ENCODE data around the gene NMS.

NMS gene

DNA sequence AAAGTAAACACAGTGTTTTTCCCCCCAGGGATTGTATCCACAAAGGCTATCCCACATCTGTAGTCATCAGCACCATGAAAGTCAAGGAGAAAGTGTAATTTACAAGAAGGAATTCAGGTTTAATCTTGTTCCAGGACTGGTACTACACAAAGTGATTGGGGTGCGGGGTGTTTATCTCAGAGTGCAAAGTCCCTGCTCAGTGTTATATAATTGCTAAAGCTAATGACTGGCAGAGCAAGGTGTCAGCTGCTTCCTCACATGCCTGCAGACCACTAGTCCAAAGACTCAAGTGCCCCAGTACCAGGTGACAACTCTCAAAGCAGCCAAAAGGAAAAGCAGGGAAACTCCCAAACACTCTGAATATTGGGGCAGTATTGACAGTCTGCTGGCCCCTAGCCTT is 52.1 kb downstream of the NMS start:
- no peak for ATAC-seq
- TF ChIP-seq CSDC2 (CRISPR knock-in tag; IDR thresholded peaks at IDR 0.05) (no peak), ZFP30 (CRISPR knock-in tag; IDR thresholded peaks at IDR 0.05) (no peak), TSHZ2 (CRISPR knock-in tag; IDR thresholded peaks at IDR 0.05) (no peak), ZNF8 (CRISPR knock-in tag; IDR thresholded peaks at IDR 0.05) (no peak), RARB (CRISPR knock-in tag; IDR thresholded peaks at IDR 0.05) (no peak), BACH2 (CRISPR knock-in tag; IDR thresholded peaks at IDR 0.05; ENCODE audit: borderline replicate concordance) (no peak), TOX (CRISPR knock-in tag; IDR thresholded peaks at IDR 0.05; ENCODE audit: borderline replicate concordance) (no peak), ZFP3 (CRISPR knock-in tag; IDR thresholded peaks at IDR 0.05) (no peak), OSR1 (CRISPR knock-in tag; IDR thresholded peaks at IDR 0.05) (no peak), GLIS3 (CRISPR knock-in tag; IDR thresholded peaks at IDR 0.05) (no peak)
- TF ChIP-seq, protein P1, sequence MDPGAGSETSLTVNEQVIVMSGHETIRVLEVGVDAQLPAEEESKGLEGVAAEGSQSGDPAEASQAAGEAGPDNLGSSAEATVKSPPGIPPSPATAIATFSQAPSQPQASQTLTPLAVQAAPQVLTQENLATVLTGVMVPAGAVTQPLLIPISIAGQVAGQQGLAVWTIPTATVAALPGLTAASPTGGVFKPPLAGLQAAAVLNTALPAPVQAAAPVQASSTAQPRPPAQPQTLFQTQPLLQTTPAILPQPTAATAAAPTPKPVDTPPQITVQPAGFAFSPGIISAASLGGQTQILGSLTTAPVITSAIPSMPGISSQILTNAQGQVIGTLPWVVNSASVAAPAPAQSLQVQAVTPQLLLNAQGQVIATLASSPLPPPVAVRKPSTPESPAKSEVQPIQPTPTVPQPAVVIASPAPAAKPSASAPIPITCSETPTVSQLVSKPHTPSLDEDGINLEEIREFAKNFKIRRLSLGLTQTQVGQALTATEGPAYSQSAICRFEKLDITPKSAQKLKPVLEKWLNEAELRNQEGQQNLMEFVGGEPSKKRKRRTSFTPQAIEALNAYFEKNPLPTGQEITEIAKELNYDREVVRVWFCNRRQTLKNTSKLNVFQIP (CRISPR knock-in tag; IDR thresholded peaks at IDR 0.05; ENCODE audit: borderline replicate concordance, low read depth): no peak
- TF ChIP-seq, protein P2, sequence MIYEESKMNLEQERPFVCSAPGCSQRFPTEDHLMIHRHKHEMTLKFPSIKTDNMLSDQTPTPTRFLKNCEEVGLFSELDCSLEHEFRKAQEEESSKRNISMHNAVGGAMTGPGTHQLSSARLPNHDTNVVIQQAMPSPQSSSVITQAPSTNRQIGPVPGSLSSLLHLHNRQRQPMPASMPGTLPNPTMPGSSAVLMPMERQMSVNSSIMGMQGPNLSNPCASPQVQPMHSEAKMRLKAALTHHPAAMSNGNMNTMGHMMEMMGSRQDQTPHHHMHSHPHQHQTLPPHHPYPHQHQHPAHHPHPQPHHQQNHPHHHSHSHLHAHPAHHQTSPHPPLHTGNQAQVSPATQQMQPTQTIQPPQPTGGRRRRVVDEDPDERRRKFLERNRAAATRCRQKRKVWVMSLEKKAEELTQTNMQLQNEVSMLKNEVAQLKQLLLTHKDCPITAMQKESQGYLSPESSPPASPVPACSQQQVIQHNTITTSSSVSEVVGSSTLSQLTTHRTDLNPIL (CRISPR knock-in tag; IDR thresholded peaks at IDR 0.05; ENCODE audit: low read depth): no peak
- TF ChIP-seq, protein P3, sequence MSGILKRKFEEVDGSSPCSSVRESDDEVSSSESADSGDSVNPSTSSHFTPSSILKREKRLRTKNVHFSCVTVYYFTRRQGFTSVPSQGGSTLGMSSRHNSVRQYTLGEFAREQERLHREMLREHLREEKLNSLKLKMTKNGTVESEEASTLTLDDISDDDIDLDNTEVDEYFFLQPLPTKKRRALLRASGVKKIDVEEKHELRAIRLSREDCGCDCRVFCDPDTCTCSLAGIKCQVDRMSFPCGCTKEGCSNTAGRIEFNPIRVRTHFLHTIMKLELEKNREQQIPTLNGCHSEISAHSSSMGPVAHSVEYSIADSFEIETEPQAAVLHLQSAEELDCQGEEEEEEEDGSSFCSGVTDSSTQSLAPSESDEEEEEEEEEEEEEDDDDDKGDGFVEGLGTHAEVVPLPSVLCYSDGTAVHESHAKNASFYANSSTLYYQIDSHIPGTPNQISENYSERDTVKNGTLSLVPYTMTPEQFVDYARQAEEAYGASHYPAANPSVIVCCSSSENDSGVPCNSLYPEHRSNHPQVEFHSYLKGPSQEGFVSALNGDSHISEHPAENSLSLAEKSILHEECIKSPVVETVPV (CRISPR knock-in tag; IDR thresholded peaks at IDR 0.05): no peak

GRCh38 chr2:100524331-100524730 is 54.0 kb downstream of the NMS start:
- TF ChIP-seq CSDC2 (CRISPR knock-in tag; IDR thresholded peaks at IDR 0.05): no peak
- TF ChIP-seq ZC3H10 (CRISPR knock-in tag; IDR thresholded peaks at IDR 0.05): no peak
- TF ChIP-seq, protein P1 (CRISPR knock-in tag; IDR thresholded peaks at IDR 0.05; ENCODE audit: borderline replicate concordance, low read depth): no peak
- no peak for TF ChIP-seq TSHZ2 (CRISPR knock-in tag; IDR thresholded peaks at IDR 0.05)
- TF ChIP-seq ZFP3 (CRISPR knock-in tag; IDR thresholded peaks at IDR 0.05): no peak
- no peak for TF ChIP-seq GLIS3 (CRISPR knock-in tag; IDR thresholded peaks at IDR 0.05)
- TF ChIP-seq ESRRG (CRISPR knock-in tag; IDR thresholded peaks at IDR 0.05): no peak
- TF ChIP-seq ZNF70 (CRISPR knock-in tag; IDR thresholded peaks at IDR 0.05): no peak
- TF ChIP-seq, protein P3 (CRISPR knock-in tag; IDR thresholded peaks at IDR 0.05): no peak
- TF ChIP-seq ARNTL (CRISPR knock-in tag; IDR thresholded peaks at IDR 0.05; ENCODE audit: borderline replicate concordance, low read depth): no peak
- TF ChIP-seq TCF4 (CRISPR knock-in tag; IDR thresholded peaks at IDR 0.05; ENCODE audit: borderline replicate concordance): no peak
- TF ChIP-seq ZFP30 (CRISPR knock-in tag; IDR thresholded peaks at IDR 0.05): no peak
- TF ChIP-seq OSR1 (CRISPR knock-in tag; IDR thresholded peaks at IDR 0.05): no peak
- TF ChIP-seq PPARA (CRISPR knock-in tag; IDR thresholded peaks at IDR 0.05; ENCODE audit: borderline replicate concordance): no peak
- no peak for TF ChIP-seq SNAI2 (CRISPR knock-in tag; IDR thresholded peaks at IDR 0.05)
- no peak for TF ChIP-seq ZNF565 (CRISPR knock-in tag; conservative IDR thresholded peaks at IDR 0.05; ENCODE audit: low read depth)
- TF ChIP-seq ISL1 (CRISPR knock-in tag; IDR thresholded peaks at IDR 0.05): no peak
- no peak for ATAC-seq

Measured in SK-N-SH treated with all-trans-retinoic acid at 6 μM for 48 hours (cell line).